Erythroblast (primary cell): Measurements from ENCODE around the gene TMPRSS13.
"Not testable (repeated sequence)": the region's sequence is repeated elsewhere in the genome, so short reads cannot be mapped to it uniquely, and the experiment has no call there.

Source experiments
- DNase-seq, 2 experiments: peaks; one replicate each; lab custom pipeline; 2025; lab: John Stamatoyannopoulos, UW
- GATA1 ChIP-seq: IDR thresholded peaks from 2 replicates; pipeline ENCODE4 v1.6.1; 2011; ENCODE audit warnings: low read depth, mild to moderate bottlenecking, control low read depth, low read length, moderate library complexity
- POLR2A ChIP-seq: IDR thresholded peaks from 2 replicates; pipeline ENCODE4 v1.6.1; 2011; ENCODE audit warnings: mild to moderate bottlenecking, low read length

The TMPRSS13 gene

GRCh38 chr11:117929142-117929915 lies at the start of gene TMPRSS13:
TMPRSS13 (minus strand) TSS chr11:117929402; CDS start chr11:117929307, 95 bp downstream.
- TF ChIP-seq GATA1 = no peak
- no peak for TF ChIP-seq POLR2A
- DNase-seq = no peak

GRCh38 chr11:117978991-117979390 lies 49.8 kb upstream of the TMPRSS13 start:
- DNase-seq = no peak
- TF ChIP-seq POLR2A = no peak
- no peak for TF ChIP-seq GATA1

- DNase-seq = not testable (repeated sequence)
Measured at GRCh38 chr11:117978291-117978910, 49.2 kb upstream of the TMPRSS13 start.

- not testable (repeated sequence) for DNase-seq
Measured at GRCh38 chr11:117977612-117978264, 48.5 kb upstream of the TMPRSS13 start.

GRCh38 chr11:117977029-117977428 lies 47.8 kb upstream of the TMPRSS13 start:
- DNase-seq = no peak
- TF ChIP-seq GATA1 (no peak), POLR2A (no peak)

- no peak for DNase-seq
- no peak for TF ChIP-seq GATA1
- no peak for TF ChIP-seq POLR2A
Measured at GRCh38 chr11:117976445-117976844, 47.2 kb upstream of the TMPRSS13 start.

- no peak for DNase-seq
- TF ChIP-seq POLR2A = no peak
- no peak for TF ChIP-seq GATA1
Measured at GRCh38 chr11:117973503-117973860, 44.3 kb upstream of the TMPRSS13 start.

GRCh38 chr11:117972629-117973502 lies 43.7 kb upstream of the TMPRSS13 start:
- DNase-seq = no peak
- TF ChIP-seq GATA1 (no peak), POLR2A (no peak)

- no peak for TF ChIP-seq POLR2A
- no peak for DNase-seq
Measured at GRCh38 chr11:117972044-117972443, 42.8 kb upstream of the TMPRSS13 start.

- TF ChIP-seq GATA1 = no peak
- TF ChIP-seq POLR2A = no peak
- DNase-seq = no peak
Measured at GRCh38 chr11:117970400-117971024, 41.3 kb upstream of the TMPRSS13 start.

- no peak for DNase-seq
- TF ChIP-seq GATA1 (no peak), POLR2A (no peak)
Measured at GRCh38 chr11:117969160-117969991, 40.2 kb upstream of the TMPRSS13 start.

- TF ChIP-seq POLR2A = no peak
- no peak for TF ChIP-seq GATA1
- no peak for DNase-seq
Measured at GRCh38 chr11:117966908-117967307, 37.7 kb upstream of the TMPRSS13 start.
